GM18517 (cell line): Measurements from ENCODE around the gene SLAMF1.
A peak's percentile ranks its signal among the peaks of the same experiment; 100 is the strongest.
"Not testable (repeated sequence)": the region's sequence is repeated elsewhere in the genome, so short reads cannot be mapped to it uniquely, and the experiment has no call there.

Source experiments
- ATAC-seq: cut with Tn5 transposase; IDR thresholded peaks from one replicate; pipeline ENCODE4 v1.9.1; 2021; ENCODE audit warnings: mild to moderate bottlenecking, moderate library complexity; ENCODE audit not compliant: unreplicated experiment

Gene SLAMF1

DNA sequence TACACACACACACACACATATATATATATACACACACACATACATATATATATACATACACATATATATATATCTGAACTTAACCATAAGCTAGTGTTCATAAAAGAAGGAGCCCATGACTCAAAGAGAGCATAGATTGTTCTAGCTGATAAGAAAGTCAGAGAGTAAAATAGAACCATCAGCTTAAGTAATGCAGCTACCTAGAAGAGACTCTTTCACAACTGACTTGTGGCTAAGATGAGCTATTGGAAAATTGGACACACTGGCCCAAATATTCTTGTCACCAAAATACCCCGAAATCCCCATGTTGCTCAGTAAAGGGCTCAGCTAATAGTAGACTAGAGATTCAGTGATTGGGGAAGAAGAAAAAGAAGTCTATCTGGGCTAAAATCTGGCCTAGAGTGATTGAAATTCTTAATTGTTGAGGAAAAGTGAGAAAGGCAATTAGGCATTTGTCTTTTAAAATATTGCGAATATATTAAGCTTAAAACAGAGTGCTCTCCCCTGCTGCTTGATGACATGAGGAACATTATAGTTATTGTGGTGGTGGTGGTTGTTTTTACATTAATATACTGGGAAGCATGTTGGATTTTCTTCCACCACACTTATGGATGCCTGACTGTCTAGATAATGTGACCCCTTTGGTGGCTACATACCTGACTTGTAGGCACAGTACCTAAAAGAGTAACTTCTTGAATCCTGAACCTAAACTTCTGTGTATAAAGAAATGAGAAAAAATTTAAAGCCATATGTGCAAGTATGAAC is 6.3 kb downstream of the SLAMF1 start:
- no peak for ATAC-seq

DNA sequence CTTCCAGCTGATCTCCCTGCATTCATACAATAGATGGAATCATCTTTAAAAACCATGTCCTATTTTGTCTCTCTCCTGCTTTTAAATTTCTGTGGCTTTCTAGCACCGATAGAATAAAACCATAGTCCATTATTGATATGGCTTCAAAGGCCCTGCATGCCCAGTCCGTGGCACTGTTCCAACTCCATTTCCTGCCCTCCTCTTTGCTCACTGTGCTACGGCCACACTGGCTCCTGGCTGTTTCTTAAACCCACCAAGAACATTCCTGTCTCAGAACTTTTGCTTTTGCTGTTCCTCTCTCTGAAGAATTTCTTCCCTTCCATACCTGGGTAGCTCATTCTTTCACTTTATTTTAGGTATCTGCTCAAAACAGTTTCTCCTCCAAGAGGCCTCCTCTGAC is 7.2 kb downstream of the SLAMF1 start:
- no peak for ATAC-seq

DNA sequence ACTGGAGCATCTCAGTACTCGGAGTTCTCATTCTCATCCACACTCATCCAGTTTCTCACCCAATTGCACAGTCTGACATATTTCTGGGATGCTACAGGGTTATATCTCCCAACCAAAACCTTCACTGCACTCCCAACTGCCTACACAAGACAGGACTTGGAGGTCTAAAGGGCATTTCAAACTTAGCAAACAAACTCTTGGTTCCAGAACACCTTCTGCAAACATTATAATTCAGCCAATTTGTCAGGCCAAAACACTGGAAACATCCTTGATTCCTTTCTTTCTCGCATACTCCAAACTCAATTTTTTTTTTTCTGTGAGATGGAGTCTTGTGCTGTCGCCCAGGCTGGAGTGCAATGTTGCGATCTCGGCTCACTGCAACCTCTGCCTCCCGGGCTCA is 7.9 kb downstream of the SLAMF1 start:
- no peak for ATAC-seq

DNA sequence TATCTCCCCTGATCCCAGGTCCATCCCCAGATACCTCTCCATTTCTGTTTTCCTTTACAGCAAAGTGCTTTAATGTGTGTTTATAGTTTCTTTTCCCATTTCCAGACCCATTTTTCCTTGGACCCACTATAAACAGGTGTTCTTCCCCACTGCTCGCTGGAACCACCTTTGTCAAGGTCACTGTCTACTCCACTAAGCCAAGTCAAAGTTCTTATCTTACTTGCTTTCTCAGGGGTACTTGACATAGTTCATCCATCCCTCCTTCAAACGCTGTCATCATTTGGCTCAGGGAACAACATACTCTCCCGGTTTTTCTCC is 8.3 kb downstream of the SLAMF1 start:
- ATAC-seq: no peak

DNA sequence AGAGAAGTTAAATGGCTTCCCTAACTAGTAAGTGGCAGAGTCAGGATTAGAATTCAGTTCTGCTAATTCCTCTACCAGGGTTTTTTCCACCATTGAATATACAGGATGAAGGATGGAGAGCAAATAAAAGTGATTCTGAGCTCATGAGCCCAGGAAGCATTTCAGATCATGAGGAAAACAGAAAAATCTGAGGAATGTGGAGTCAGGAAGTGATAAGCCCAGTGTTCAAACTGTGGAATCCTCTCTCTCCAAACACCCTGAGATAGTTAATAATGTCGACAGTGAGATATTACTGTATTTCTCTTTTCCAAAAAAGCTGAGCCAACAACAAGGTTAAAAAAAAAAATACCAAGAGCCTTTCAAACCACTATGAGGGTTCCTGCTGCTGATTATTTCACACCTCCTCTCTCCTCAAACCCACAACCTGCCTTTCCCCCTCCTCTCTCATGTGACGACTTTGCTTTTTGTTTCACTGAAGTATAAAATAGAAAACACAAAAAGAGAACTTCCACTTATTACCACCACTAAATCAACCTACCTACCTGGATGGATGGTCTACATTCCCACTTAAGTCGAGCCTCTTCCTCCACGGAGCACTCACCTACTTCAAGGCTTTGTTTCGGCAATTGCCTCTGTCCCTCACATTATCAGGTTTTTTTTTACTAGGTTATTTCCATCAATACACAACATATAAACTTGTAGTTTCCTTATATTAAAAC is 8.9 kb downstream of the SLAMF1 start:
- peak; percentile 41 for ATAC-seq

DNA sequence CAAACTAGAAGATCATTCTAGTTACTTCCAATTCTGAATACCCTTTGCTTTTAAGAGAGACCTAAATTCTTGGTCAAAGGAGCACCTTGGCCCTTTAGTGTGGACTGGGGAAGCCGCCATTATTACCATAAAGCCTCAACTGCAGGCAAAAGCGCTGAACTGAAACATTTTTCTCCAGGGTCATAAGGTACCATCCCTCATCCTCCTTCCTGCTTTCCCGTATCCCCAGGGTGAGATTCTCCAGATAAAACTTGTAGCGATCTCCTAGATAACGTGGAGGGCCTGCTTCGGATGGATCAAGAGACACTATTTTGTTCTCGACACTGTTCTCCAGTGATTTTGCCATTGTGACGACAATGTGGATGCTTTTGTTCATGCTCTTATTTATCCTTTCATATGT is 9.8 kb downstream of the SLAMF1 start:
- no peak for ATAC-seq

DNA sequence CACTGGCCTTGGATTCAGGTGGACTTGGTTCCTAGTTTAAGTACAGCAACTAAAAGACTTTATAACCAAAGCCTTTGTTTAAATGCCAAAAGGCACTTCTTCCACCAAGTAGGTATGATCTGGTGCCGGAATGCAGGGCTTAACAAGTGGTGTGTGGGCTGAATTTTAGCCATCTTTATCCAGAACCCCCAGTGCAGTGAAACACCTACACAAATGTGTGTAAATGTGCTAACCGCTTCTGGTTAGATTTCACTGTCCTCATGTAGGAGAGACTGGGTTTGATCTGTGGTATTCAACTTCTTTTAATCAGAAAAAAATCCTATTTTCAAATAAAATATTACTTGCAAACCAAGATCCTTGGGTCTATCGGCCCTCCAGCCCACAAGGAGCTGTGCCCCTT is 10.3 kb downstream of the SLAMF1 start:
- no peak for ATAC-seq

DNA sequence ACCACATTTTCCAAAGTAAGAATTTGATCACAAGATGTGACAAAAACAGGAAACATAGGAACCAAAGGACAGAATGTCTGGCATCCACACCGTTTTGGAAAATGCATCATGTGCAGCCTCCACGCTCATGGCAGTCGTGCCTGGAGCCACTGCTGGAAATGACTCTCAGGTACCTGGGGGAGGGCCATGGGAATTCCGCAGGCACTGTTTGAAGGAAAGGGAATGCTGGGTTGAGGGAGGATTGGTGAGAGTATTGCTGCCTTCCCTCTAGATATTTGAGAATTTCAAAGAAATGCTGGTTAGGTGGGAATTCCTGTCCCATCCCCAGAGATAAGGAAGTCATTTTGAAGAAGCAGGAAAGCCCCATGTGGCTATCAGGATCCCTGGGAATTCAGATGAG is 10.8 kb downstream of the SLAMF1 start:
- no peak for ATAC-seq

DNA sequence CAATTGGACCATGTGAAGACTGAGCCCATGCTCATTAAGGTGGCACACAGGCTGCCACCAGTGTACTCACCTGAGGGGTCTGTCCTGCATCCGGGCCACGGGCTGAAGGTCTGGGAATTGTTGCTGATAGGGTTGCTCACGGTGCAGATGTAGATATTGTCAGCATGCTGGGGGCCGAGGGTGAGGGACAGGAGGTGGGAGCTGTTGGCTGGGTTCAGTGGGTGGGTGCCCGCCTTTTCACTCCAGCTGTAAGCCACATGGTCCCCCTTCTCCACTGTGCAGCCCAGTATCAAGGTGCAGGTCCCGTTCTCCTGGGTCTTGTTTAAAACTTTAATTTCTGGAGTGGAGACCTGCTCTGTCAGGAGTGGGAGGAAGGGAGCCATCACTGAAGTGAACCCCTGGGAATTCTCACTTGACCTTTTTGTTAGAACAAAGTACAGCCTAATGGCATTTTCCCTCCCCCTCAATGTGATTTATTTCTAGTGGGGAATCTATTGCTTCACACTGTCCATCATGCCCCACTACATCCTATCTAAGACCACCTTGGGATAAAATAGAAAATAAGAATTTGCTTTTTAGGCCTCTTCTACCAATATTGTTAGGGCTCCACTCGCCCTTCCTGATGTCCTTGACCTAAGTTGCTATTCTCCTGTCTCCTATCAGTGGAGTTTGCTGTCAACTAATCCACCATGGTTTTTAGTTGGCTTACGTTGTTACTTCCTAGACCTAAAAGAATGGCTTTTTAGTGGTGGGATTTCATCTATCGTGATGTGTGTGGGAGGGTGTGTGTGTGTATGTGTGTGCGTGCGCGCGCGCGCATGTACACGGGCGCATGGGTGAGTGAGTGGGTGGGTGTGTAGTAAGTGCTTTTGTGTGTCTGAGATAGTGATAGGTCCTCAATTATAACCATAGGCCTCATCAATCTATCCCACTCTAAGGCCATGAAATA is 12.0 kb downstream of the SLAMF1 start:
- ATAC-seq: no peak

DNA sequence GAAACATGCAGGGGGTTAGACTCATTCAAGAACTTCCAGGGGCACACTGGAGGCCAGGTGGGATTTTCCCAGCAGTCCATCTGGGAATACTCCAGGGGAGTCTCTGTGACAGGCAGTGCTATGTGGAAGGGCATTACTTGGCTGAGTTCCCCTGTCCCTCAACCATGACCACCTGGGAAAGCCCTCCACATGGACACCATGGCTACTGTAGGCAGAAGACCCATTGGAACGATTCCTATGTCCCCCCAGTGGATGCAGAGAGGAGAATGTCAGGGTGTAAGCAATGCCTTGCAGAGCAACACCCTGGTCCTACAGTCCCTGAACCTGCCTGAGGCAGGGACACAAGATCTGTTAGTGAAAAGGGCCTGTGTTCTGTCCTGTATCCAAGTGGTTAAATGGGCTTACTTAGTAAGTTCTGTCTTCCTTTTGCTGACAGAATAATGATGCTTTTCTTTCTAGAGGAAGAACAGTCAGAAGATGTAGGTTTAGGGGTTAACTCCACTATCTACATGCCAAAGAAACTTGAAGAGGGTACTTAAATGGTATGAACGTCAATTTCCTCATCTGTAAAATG is 13.4 kb downstream of the SLAMF1 start:
- ATAC-seq: no peak

DNA sequence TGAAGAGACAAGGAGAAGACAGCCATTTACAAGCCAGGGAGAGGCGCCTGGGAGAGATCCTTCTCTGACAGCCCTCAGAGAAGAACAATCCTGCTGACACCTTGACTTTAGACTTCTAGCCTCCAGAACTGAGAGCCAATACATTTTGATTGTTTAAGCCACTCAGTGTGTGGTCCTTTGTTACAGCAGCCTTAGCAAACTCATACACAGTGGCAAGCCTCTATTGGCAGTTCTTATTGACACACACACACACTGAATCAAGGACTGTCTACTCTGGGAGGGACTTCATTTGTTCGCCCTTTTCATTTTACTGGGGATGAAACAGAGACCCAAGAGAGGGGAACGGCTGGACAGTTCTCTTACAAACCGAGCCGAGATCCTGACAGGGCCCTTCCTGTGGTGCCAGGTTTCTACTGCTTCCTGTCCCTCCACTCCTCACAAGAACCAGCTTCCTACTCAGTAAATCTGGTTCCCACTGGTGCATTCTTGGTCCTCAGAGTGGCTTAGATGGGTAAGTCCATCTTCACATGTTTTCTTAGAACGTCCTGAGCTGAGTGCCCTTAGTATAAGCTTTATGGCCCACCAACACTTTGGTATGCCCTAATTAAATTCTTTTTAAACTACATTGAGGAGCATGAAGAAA is 14.7 kb downstream of the SLAMF1 start:
- no peak for ATAC-seq

DNA sequence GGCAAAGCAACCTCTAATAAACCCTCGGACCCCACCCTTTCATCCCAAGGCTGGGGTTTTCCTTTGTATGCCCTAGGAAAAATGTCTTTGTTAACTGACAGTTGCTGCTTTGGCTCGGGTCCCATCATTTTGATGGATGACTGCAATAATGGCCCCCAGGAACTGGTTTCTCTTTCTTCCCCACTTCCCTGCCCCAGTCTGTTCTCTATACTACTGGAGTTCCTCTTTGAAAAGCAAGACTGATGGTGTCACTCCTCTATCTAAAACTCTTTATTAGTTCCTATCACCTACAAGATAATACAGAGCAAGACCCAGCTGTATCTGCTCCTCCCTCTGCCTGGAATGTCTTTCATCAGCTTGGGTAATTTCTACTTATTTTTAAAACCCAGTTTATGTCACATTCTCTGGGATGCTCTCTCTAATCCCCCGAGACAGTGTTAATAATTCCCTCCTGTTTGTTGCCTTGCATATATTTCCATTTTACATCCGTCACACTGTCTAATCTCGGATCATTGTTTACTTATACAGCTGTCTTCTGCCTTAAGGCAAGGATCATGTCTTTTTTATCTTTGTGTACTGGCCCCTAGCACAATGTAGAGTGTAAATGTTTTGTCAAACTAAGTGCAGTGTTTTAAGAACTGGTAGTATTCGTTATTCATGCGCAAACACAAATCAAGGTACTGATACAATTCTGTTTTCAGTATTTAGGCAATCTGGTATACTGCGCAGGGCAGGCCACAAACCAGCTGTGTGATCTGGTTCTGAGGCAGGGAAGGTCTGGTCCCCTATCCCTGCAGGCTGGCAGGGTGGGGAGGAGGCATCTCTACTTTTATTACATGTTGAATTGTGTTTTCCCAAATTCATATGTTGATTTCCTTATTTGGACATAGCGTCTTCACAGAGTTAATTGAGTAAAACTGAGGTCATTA is 16.1 kb downstream of the SLAMF1 start:
- ATAC-seq: no peak

DNA sequence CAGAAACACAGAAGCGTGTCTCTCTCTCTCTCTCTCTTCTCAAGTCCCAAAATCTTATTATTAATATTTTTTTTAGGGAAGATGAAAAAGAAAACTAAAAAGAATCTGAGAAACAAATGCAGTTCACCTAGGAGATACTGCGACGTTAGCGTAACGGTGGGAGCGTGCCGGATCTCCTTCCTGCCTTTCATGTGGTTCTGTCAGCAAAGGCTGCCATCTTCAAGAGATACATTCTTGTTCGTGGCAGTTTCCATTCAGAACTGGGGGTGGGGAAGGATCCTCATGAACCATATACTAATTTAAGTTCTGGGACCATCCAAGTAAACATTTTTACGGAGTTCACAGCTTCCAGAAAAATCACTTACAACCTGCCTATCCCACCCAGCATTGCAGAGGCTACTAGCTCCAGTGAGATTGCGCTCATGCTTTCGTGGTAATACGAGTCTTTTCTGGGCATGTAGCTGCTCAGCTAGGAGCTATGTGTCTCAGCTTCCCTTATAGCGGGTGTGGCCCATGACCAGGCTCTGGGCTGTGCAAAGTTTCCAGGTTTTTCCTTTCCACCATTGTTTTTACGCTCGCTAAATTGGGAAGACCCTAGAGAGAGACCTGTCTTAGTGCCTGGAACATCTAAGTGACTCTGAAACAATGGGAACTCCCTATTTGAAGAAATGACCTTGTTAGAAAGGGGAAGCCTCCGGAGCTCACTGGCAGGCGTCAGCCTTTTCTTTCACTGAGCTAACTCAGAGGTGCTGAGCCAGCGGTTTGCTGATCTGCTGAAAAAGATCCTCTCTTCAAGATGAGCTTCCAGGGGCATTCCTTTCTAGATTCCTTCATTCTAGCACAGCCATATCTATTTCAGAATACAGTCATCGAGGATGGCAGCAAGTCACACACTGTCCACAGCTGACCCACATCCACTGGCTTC is 17.3 kb downstream of the SLAMF1 start:
- ATAC-seq: no peak

DNA sequence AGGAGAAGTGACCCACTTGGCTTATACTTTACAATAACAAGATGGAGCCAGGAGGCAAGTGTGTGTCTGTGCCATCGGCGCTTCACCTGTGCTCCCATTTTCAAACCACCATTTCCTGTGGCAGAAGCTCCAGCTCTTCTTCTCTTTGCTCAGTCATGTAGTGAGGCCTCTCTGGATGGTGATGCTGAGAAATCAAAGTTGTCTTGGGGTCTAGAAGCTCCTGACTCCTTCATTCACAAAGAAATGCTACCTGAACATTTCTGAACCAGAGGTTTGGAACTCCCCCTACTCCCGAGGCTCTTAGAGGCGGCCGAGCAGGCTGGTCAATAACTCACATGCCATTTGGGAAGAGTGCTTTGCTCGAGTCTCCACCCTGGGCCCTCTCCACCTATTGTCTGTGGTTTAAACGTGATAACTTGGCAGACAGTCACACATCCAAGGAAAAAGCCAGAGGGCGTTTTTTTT is 18.0 kb downstream of the SLAMF1 start:
- no peak for ATAC-seq

DNA sequence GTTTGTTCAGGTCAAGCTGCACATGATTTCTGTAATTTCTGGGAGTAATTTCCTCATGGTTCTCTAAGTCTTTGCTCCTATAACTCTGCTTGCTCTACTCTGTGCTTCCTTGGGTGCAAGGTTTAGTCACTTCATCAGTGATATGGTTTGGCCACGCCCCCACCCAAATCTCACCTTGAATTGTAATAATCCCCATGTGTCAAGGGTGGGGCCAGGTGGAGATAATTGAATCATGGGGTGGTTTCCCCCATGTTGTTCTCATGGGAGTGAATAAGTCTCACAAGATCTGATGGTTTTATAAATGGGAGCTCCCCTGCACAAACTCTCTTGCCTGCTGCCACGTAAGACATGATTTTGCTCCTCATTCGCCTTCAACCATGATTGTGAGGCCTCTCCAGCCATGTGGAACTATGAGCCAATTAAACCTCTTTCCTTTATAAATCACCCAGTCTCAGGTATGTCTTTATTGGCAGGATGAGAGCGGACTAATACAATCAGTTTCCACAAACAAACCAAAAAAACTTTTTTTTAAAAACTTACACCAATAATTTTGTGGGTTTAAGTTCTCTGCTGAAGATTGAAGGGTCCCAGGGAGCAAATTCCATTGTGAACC is 19.1 kb downstream of the SLAMF1 start:
- not testable (repeated sequence) for ATAC-seq

DNA sequence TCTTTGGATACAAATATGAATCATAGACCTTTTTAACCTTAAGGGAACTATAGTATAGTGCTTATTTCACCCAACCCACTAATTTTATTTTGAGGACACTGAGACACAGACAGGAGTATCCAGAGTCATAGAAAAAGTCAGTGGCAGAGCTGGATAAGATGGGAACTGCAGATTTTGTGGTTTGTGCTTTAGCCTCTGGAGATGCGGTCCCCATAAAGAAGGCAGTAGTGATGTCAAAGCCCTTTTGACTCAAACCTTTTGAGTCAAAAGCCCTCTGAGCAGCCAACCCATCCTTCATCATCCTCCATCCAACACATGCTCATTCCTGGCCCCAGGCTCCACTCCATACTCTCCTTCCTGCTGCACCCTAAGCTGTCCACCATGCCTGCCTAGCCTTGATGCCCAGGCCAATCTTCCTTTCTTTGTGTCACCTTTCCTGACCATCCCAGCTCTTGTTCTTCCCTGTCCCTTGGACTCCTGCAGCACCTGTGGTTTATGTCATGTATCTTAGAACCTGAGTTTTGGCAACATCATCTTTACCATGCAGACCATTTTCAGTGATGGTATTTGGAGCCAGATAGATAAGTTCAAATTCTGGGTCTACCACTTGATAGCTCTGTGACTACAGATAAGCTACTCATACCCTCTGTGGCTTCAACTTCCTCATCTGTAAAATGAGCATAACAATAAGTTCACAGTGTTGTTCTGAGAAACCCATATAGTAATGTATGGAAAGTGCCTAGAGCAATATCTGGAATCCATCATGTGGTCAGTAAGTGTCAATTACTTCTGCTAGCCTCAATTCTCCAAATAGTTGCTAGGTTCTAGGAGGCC is 20.1 kb downstream of the SLAMF1 start:
- peak; percentile 24 for ATAC-seq
